GM18508 (cell line): Measurements from ENCODE around the gene MEI1.

ENCODE experiments used
- ATAC-seq: cut with Tn5 transposase; IDR thresholded peaks from one replicate; pipeline ENCODE4 v1.9.1; 2021; ENCODE audit warnings: moderate number of reproducible peaks; ENCODE audit not compliant: insufficient read depth, unreplicated experiment

MEI1 gene

DNA sequence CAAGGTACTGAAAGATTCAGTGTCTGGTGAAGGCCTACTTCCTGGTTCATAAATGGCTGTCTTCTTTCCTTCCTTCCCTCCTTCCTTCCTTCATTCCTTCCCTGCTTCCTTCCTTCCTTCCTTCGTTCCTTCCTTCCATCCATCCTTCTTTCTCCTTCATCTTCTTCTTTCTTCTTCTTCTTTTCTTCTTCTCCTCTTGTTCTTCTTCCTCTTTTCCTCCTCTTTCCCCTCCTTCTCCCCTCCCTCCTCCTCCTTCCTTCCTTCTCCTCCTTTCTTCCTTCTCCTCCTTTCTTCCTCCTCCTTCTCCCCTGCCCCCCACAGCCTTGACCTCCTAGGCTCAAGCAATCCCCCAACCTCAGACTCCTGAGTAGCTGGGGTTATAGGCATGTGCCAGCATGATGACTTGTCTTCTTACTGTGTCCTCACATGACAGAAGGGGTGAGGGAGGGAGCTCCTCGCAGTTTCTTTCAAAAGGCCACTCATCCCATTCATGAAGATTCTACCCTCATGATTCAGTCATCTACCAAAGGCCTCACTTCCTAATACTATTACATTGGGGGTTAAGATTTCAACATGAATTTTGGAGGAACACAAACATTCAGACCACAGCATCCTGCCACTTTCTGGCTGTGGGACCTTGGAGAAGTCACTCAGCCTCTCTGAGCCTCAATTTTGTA lies 78.6 kb downstream of the MEI1 start:
- no peak for ATAC-seq

DNA sequence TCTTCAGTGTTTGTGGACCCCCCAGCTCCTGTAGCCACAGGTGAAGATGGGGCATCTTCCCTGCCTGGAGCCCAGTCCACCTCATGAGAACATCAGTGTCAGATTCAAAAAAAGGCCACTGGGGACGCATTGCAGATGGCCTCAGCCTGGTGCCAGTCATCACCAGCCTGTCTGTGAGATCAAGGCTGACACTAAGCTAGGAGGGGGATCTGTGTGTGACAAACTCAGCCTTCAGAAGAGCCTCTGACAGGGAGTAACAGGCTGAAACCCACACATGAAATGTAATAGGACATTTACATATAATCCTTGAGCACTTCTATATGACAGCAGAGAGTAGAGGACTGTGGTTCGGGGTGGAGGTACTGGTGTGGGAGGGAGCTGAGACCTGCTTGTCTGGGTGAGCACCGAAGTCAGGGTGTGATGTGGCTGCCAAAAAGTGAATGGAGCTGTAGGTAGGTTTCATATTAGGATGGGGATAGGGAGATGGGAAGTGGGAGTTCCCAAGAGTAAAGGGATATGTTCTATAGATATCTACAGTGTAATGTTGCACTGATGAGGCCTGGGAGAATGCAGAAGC lies 80.7 kb downstream of the MEI1 start:
- no peak for ATAC-seq

DNA sequence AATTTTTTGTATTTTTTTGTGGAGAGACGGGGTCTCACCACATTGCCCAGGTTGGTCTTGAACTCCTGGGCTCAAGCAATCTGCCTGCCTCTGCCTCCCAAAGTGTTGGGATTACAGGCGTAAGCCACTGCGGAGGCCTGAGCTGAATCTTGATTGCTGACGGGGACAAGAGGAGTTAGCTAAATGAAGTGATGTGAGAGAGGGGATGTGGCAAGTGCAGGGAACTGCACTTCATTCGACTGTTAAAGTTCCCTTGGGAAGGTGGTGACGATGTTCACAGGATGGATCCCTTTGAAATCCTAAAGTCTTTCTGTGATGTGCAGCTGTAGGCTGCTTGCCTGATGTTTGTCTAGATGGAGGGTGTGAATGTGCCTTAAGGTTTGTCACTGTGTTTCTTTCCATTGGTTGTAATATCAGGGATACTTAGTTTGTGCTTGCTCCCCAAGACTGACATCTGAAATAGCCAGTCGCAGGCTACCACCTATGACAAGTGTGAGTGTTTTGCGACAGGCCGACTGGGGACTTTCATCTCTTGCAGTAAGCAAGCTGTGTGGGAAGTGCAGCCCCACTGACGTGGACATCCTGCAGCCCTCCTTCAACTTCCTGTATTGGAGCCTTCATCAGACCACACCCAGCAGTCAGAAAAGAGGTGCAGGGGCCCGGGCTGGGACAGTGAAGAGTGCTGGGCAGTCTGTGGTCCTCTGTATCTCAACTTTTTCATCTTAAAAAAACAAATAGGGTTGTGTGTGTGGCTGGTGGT lies 81.6 kb downstream of the MEI1 start:
- peak; percentile 66 for ATAC-seq

- no peak for ATAC-seq
Observed at GRCh38 chr22:41781507-41781906, 82.2 kb downstream of the MEI1 start.

GRCh38 chr22:41782316-41782715 lies 83.0 kb downstream of the MEI1 start:
- ATAC-seq = no peak

- ATAC-seq = no peak
Observed at GRCh38 chr22:41782751-41783150, 83.4 kb downstream of the MEI1 start.

- ATAC-seq = no peak
Observed at GRCh38 chr22:41787331-41787730, 88.0 kb downstream of the MEI1 start.

- no peak for ATAC-seq
Observed at GRCh38 chr22:41793871-41794270, 94.6 kb downstream of the MEI1 start.

DNA sequence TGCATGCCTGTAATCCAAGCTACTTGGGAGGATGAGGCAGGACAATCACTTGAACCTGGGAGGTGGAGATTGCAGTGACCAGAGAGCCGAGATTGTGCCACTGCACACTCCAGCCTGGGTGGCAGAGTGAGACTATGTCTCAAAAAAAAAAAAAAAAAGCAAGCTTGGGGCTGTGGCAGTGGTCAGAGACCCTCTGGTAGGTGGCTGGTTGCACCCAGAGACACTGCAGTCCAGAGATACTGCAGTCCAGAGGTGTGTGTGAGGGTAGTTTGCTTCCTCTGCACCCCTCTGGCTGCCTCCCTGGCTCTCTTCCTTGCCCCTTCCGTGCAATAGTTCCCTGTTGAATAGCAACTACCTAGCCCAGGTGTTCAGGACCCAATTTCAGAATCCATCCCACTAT lies 99.4 kb downstream of the MEI1 start:
- no peak for ATAC-seq

- no peak for ATAC-seq
Observed at GRCh38 chr22:41799486-41800347, 100.4 kb downstream of the MEI1 start.

GRCh38 chr22:41800348-41801146 lies 101.2 kb downstream of the MEI1 start, which contains the start of gene CCDC134:
Gene CCDC134 (plus strand): TSS chr22:41800679. CDS start chr22:41808891, 8,212 bp downstream.
- ATAC-seq = no peak

- ATAC-seq = no peak
Observed at GRCh38 chr22:41801147-41801819, 102.0 kb downstream of the MEI1 start.

GRCh38 chr22:41801886-41802285 lies 102.6 kb downstream of the MEI1 start:
- ATAC-seq = no peak

- no peak for ATAC-seq
Observed at GRCh38 chr22:41805639-41806038, 106.3 kb downstream of the MEI1 start.

- no peak for ATAC-seq
Observed at GRCh38 chr22:41808400-41808799, 109.1 kb downstream of the MEI1 start.

GRCh38 chr22:41810022-41810421 lies 110.7 kb downstream of the MEI1 start:
- no peak for ATAC-seq

- ATAC-seq = no peak
Observed at GRCh38 chr22:41812805-41813545, 113.7 kb downstream of the MEI1 start.

GRCh38 chr22:41813726-41814410 lies 114.6 kb downstream of the MEI1 start:
- no peak for ATAC-seq
